Natural killer cell (primary cell): ENCODE results near the gene LCN12. TPM values are rescaled to one million over a fixed set of nuclear protein-coding genes. Genes with fewer than 3 reads are reported as not detected.
A peak's percentile ranks its signal among the peaks of the same experiment; 100 is the strongest.

Source experiments
- ATAC-seq, 3 donors: fragments of 150-1000 bp in 2 of 3; fragments of 200-7000 bp in 1 of 3; cut with Tn5 transposase; 1 replicate in 1 of 3; 2 replicates in 2 of 3; pipeline ENCODE4 v1.10.0; 2021; ENCODE audit warnings: mild to moderate bottlenecking in 2 of 3, moderate library complexity in 2 of 3
- DNase-seq, 2 donors: peaks; one replicate each; pipeline versions ENCODE4 v3.0.0 to v3.0.0-alpha.2; 2013 to 2021; ENCODE audit warnings: mixed read lengths in 1 of 2
- H3K27ac ChIP-seq: one replicate; pipeline ENCODE4 v1.5.1; 2013; ENCODE audit warnings: mild to moderate bottlenecking, low read length
- H3K27me3 ChIP-seq: one replicate; pipeline ENCODE4 v1.6.1; 2013; ENCODE audit warnings: low read length; ENCODE audit not compliant: control insufficient read depth, insufficient read depth
- H3K36me3 ChIP-seq: one replicate; pipeline ENCODE4 v1.6.1; 2013; ENCODE audit warnings: low read length; ENCODE audit not compliant: control insufficient read depth, insufficient read depth
- H3K4me1 ChIP-seq: one replicate; pipeline ENCODE4 v1.6.1; 2013; ENCODE audit warnings: low read length; ENCODE audit not compliant: control insufficient read depth, insufficient read depth
- H3K4me3 ChIP-seq: one replicate; pipeline ENCODE4 v1.5.1; 2013; ENCODE audit warnings: low read length
- H3K9me3 ChIP-seq: one replicate; pipeline ENCODE4 v1.6.1; 2013; ENCODE audit warnings: low read length; ENCODE audit not compliant: control insufficient read depth, insufficient read depth
- H3K27ac Mint-ChIP-seq, 2 donors: one replicate each; pipeline ENCODE4 v1.8.0; 2022; ENCODE audit warnings: mild to moderate bottlenecking in 2 of 2, mixed read lengths in 2 of 2, moderate library complexity in 1 of 2
- H3K27me3 Mint-ChIP-seq, 2 donors: one replicate each; pipeline ENCODE4 v1.8.0; 2022; ENCODE audit warnings: low read depth in 2 of 2, mixed read lengths in 2 of 2
- H3K36me3 Mint-ChIP-seq: one replicate; pipeline ENCODE4 v1.8.0; 2022; ENCODE audit warnings: mixed read lengths
- H3K4me1 Mint-ChIP-seq, 2 donors: one replicate each; pipeline ENCODE4 v1.8.0; 2022; ENCODE audit warnings: mixed read lengths in 2 of 2
- H3K4me3 Mint-ChIP-seq: one replicate; pipeline ENCODE4 v1.8.0; 2022; ENCODE audit warnings: mild to moderate bottlenecking, moderate library complexity, mixed read lengths
- H3K9me3 Mint-ChIP-seq, 2 donors: one replicate each; pipeline ENCODE4 v1.8.0; 2022; ENCODE audit warnings: mixed read lengths in 2 of 2
- WGBS: methylation state at CpG from one replicate; pipeline ENCODE4 v1.1.7; 2013; ENCODE audit warnings: missing lambda C conversion rate; ENCODE audit not compliant: insufficient coverage; 5-methylcytosine and 5-hydroxymethylcytosine counted together
- intact Hi-C: fragments of 100-400 bp; cut with micrococcal nuclease; formaldehyde crosslinking; loops from one replicate; pipeline ENCODE4 v1.14.2; 2022
- total RNA-seq, 4 donors: library from RNA; stranded (reverse); fragments of 120-200 nt in 1 of 4; gene quantifications; one replicate each; pipeline versions ENCODE4 v1.2.3 to v1.2.4, GENCODE V29; 2013 to 2022
- TF ChIP-seq, protein P1 (sequence below): fragments of 200-600 bp; IDR thresholded peaks from one replicate; pipeline ENCODE4 v1.8.0; 2022; ENCODE audit warnings: antibody characterized with exemption

The LCN12 gene
- total RNA-seq, 3 donors from 2014 or later (not counting 1 experiment from before 2014, with no cell fraction given): 9.2 to 11.3 (median 9.8) TPM

GRCh38 chr9:136961279-136962065 lies 9.4 kb downstream of the LCN12 start:
- ATAC-seq (peak in 1 of 3 donors; percentile 10), DNase-seq (no peak)
- no peaks in the 10 kb centered on the region for H3K27me3 Mint-ChIP-seq
- H3K36me3 Mint-ChIP-seq: no peaks in the 10 kb centered on the region
- H3K4me3 Mint-ChIP-seq: peak overlapping the region; percentile 31
- no peaks in the 10 kb centered on the region for H3K36me3 ChIP-seq
- H3K9me3 Mint-ChIP-seq: peaks cover 3 to 4% of the 10 kb centered on the region in 2 donors
- TF ChIP-seq, protein P1, sequence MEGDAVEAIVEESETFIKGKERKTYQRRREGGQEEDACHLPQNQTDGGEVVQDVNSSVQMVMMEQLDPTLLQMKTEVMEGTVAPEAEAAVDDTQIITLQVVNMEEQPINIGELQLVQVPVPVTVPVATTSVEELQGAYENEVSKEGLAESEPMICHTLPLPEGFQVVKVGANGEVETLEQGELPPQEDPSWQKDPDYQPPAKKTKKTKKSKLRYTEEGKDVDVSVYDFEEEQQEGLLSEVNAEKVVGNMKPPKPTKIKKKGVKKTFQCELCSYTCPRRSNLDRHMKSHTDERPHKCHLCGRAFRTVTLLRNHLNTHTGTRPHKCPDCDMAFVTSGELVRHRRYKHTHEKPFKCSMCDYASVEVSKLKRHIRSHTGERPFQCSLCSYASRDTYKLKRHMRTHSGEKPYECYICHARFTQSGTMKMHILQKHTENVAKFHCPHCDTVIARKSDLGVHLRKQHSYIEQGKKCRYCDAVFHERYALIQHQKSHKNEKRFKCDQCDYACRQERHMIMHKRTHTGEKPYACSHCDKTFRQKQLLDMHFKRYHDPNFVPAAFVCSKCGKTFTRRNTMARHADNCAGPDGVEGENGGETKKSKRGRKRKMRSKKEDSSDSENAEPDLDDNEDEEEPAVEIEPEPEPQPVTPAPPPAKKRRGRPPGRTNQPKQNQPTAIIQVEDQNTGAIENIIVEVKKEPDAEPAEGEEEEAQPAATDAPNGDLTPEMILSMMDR: no peak
- peak overlapping the region; percentile 76 to 85 for H3K27ac Mint-ChIP-seq
- H3K4me3 ChIP-seq: no peak overlapping the region
- H3K4me1 ChIP-seq: peaks cover 90% of the 10 kb centered on the region
- H3K9me3 ChIP-seq: no peaks in the 10 kb centered on the region
- H3K27me3 ChIP-seq: no peaks in the 10 kb centered on the region
- no peak overlapping the region for H3K27ac ChIP-seq
- 87% methylated on average over 23 of the region's 23 CpGs for WGBS
- peaks cover 36 to 81% of the 10 kb centered on the region in 2 donors for H3K4me1 Mint-ChIP-seq
- intact Hi-C loops: no loop called here

- Mint-ChIP-seq H3K27me3 (no peaks in the 10 kb centered on the region), H3K36me3 (no peaks in the 10 kb centered on the region), H3K9me3 (no peaks in the 10 kb centered on the region), H3K4me3 (peak overlapping the region; percentile 25), H3K4me1 (peaks cover 35 to 78% of the 10 kb centered on the region in 2 donors), H3K27ac (peak overlapping the region; percentile 76 to 85)
- Histone ChIP-seq H3K27me3 (no peaks in the 10 kb centered on the region), H3K4me3 (no peak overlapping the region), H3K9me3 (no peaks in the 10 kb centered on the region), H3K27ac (peak overlapping the region; percentile 34), H3K4me1 (peaks cover 94% of the 10 kb centered on the region), H3K36me3 (no peaks in the 10 kb centered on the region)
- ATAC-seq: no peak
- DNase-seq: no peak
- intact Hi-C loops: no loop called here
- TF ChIP-seq, protein P1: no peak
- 78% methylated on average over 9 of the region's 9 CpGs for WGBS
These were observed 10.1 kb downstream of the LCN12 start for GRCh38 chr9:136962163-136962562.

GRCh38 chr9:136962701-136963248 lies 10.7 kb downstream of the LCN12 start:
- intact Hi-C loops: no loop called here
- 77% methylated on average over 11 of the region's 11 CpGs for WGBS
- DNase-seq (no peak), ATAC-seq (no peak)
- H3K36me3 ChIP-seq: no peaks in the 10 kb centered on the region
- H3K4me1 ChIP-seq: peaks cover 94% of the 10 kb centered on the region
- peak overlapping the region; percentile 34 for H3K27ac ChIP-seq
- H3K4me1 Mint-ChIP-seq: peaks cover 35 to 73% of the 10 kb centered on the region in 2 donors
- H3K27ac Mint-ChIP-seq: peak overlapping the region; percentile 76 to 85
- H3K9me3 ChIP-seq: no peaks in the 10 kb centered on the region
- no peaks in the 10 kb centered on the region for H3K27me3 ChIP-seq
- H3K27me3 Mint-ChIP-seq: no peaks in the 10 kb centered on the region
- H3K9me3 Mint-ChIP-seq: no peaks in the 10 kb centered on the region
- no peaks in the 10 kb centered on the region for H3K36me3 Mint-ChIP-seq
- peak overlapping the region; percentile 28 for H3K4me3 Mint-ChIP-seq
- H3K4me3 ChIP-seq: no peak overlapping the region
- TF ChIP-seq, protein P1: no peak
